Smooth muscle cell (in vitro differentiated cells): ENCODE data around the gene ZNF185. TPM values are rescaled to one million over a fixed set of nuclear protein-coding genes. Genes with fewer than 3 reads are reported as not detected.

ENCODE experiments used
- DNase-seq: peaks from one replicate; lab custom pipeline; 2025; ENCODE audit not compliant: unreplicated experiment; lab: John Stamatoyannopoulos, UW
- H2AFZ ChIP-seq: fragments of 200-600 bp; sonication (generic); 2 replicates; pipeline ENCODE4 v1.6.0; 2016; ENCODE audit warnings: antibody characterized with exemption, low read depth, mild to moderate bottlenecking
- H3F3A ChIP-seq: fragments of 200-600 bp; sonication (generic); 2 replicates; pipeline ENCODE4 v1.6.0; 2017; ENCODE audit warnings: antibody characterized with exemption, low read depth
- H3K27ac ChIP-seq: fragments of 200-600 bp; sonication (generic); 2 replicates; pipeline ENCODE4 v1.5.1; 2016; ENCODE audit warnings: low read depth, mild to moderate bottlenecking
- H3K27me3 ChIP-seq: fragments of 200-600 bp; sonication (generic); 2 replicates; pipeline ENCODE4 v1.6.1; 2016; ENCODE audit warnings: low read depth, mild to moderate bottlenecking
- H3K36me3 ChIP-seq: fragments of 200-600 bp; sonication (generic); 2 replicates; pipeline ENCODE4 v1.5.1; 2016; ENCODE audit warnings: low read depth
- H3K4me1 ChIP-seq: fragments of 200-600 bp; sonication (generic); 2 replicates; pipeline ENCODE4 v1.5.1; 2016; ENCODE audit warnings: low read depth
- H3K4me2 ChIP-seq: fragments of 200-600 bp; sonication (generic); 2 replicates; pipeline ENCODE4 v1.6.0; 2016; ENCODE audit warnings: mild to moderate bottlenecking
- H3K4me3 ChIP-seq: fragments of 200-600 bp; sonication (generic); 2 replicates; pipeline ENCODE4 v1.5.1; 2016; ENCODE audit warnings: mild to moderate bottlenecking
- H3K79me2 ChIP-seq: fragments of 200-600 bp; sonication (generic); 2 replicates; pipeline ENCODE4 v1.6.0; 2016; ENCODE audit warnings: low read depth, mild to moderate bottlenecking
- H3K9ac ChIP-seq: fragments of 200-600 bp; sonication (generic); 2 replicates; pipeline ENCODE4 v1.6.0; 2016; ENCODE audit warnings: low read depth
- H3K9me3 ChIP-seq: fragments of 200-600 bp; sonication (generic); replicated peaks from 2 replicates; pipeline ENCODE4 v1.5.1; 2016; ENCODE audit warnings: low read depth
- H4K20me1 ChIP-seq: fragments of 200-600 bp; sonication (generic); 2 replicates; pipeline ENCODE4 v1.6.0; 2016; ENCODE audit warnings: low read depth
- CTCF ChIP-seq: fragments of 200-600 bp; sonication (generic); IDR thresholded peaks from 2 replicates; pipeline ENCODE4 v1.5.1; 2017; ENCODE audit warnings: borderline replicate concordance, mild to moderate bottlenecking, antibody characterized with exemption; ENCODE audit not compliant: insufficient read depth, poor library complexity, severe bottlenecking
- WGBS: methylation state at CpG from one replicate; pipeline ENCODE4 v1.1.7; 2016; ENCODE audit warnings: low lambda C conversion rate; 5-methylcytosine and 5-hydroxymethylcytosine counted together
- polyA plus RNA-seq: library from polyadenylated mRNA; unstranded; fragments of >200 nt; fragmentation: Nextera tagmentation; extraction: Ambion mirVana; gene quantifications from 2 replicates; pipeline ENCODE4 v1.2.1, GENCODE V29; 2016
- total RNA-seq: library from RNA; depleted of rRNA; stranded (reverse); fragments of >200 nt; gene quantifications from 2 replicates; pipeline ENCODE4 v1.2.3, GENCODE V29; 2014

Gene ZNF185
- total and polyA plus RNA-seq, 2 experiments from 2014 or later: 7.2 to 12.3 TPM

GRCh38 chrX:152945021-152945979, 47.4 kb downstream of the ZNF185 start:
- 89% methylated on average over 11 of the region's 11 CpGs for WGBS
- no peaks in the 10 kb centered on the region for H3K4me1 ChIP-seq
- no peak overlapping the region for H3K4me3 ChIP-seq
- H3K79me2 ChIP-seq: no peaks in the 10 kb centered on the region
- H3F3A ChIP-seq: no peaks in the 10 kb centered on the region
- no peaks in the 10 kb centered on the region for H4K20me1 ChIP-seq
- TF ChIP-seq CTCF: no peak
- DNase-seq: no peak
- no peak overlapping the region for H3K9ac ChIP-seq
- no peak overlapping the region for H2AFZ ChIP-seq
- H3K27ac ChIP-seq: no peak overlapping the region
- H3K9me3 ChIP-seq: no peaks in the 10 kb centered on the region
- H3K4me2 ChIP-seq: no peak overlapping the region
- no peaks in the 10 kb centered on the region for H3K36me3 ChIP-seq
- no peaks in the 10 kb centered on the region for H3K27me3 ChIP-seq

- H3K4me3 ChIP-seq: no peak overlapping the region
- no peak overlapping the region for H3K27ac ChIP-seq
- H3K4me1 ChIP-seq: no peaks in the 10 kb centered on the region
- no peaks in the 10 kb centered on the region for H3K79me2 ChIP-seq
- no peaks in the 10 kb centered on the region for H3K9me3 ChIP-seq
- H3K4me2 ChIP-seq: no peak overlapping the region
- TF ChIP-seq CTCF: no peak
- H4K20me1 ChIP-seq: no peaks in the 10 kb centered on the region
- WGBS: 87% methylated on average over 6 of the region's 6 CpGs
- no peaks in the 10 kb centered on the region for H3F3A ChIP-seq
- H3K36me3 ChIP-seq: no peaks in the 10 kb centered on the region
- no peak for DNase-seq
- no peak overlapping the region for H2AFZ ChIP-seq
- no peaks in the 10 kb centered on the region for H3K27me3 ChIP-seq
- no peak overlapping the region for H3K9ac ChIP-seq
Measured at GRCh38 chrX:152946681-152947080, 48.8 kb downstream of the ZNF185 start.

Other genes starting within 250 kb of the ZNF185 start
- gene MAGEA3, start 199.3 kb upstream of the ZNF185 start, total RNA-seq: not detected in 2 replicates
- not detected in 2 replicates for gene MAGEA3, start 199.3 kb upstream of the ZNF185 start, polyA plus RNA-seq
- not detected in 2 replicates for gene CSAG2, start 188.8 kb upstream of the ZNF185 start, total RNA-seq
- not detected in 2 replicates for gene CSAG2, start 188.8 kb upstream of the ZNF185 start, polyA plus RNA-seq
- not detected in 2 replicates for gene MAGEA2B, start 183.4 kb upstream of the ZNF185 start, total RNA-seq
- gene MAGEA2B, start 183.4 kb upstream of the ZNF185 start, polyA plus RNA-seq: 0.54 TPM in 1 of 2 replicates, not detected in the other
- not detected in 2 replicates for gene CSAG1, start 164.3 kb upstream of the ZNF185 start, total RNA-seq
- not detected in 2 replicates for gene CSAG1, start 164.3 kb upstream of the ZNF185 start, polyA plus RNA-seq
- not detected in 2 replicates for gene MAGEA12, start 164.3 kb upstream of the ZNF185 start, total RNA-seq
- gene MAGEA12, start 164.3 kb upstream of the ZNF185 start, polyA plus RNA-seq: not detected in 2 replicates
- not detected in 2 replicates for gene MAGEA2, start 144.2 kb upstream of the ZNF185 start, total RNA-seq
- not detected in 2 replicates for gene MAGEA2, start 144.2 kb upstream of the ZNF185 start, polyA plus RNA-seq
- gene CSAG3, start 138.8 kb upstream of the ZNF185 start, total RNA-seq: not detected in 2 replicates
- 0.32 TPM in 1 of 2 replicates, not detected in the other for gene CSAG3, start 138.8 kb upstream of the ZNF185 start, polyA plus RNA-seq
- gene MAGEA6, start 128.4 kb upstream of the ZNF185 start, total RNA-seq: not detected in 2 replicates
- gene MAGEA6, start 128.4 kb upstream of the ZNF185 start, polyA plus RNA-seq: not detected in 2 replicates
- gene CETN2, start 67.3 kb upstream of the ZNF185 start, total RNA-seq: 58.3 and 62.1 TPM in 2 replicates
- 42.9 and 60.7 TPM in 2 replicates for gene CETN2, start 67.3 kb upstream of the ZNF185 start, polyA plus RNA-seq
- 20.5 and 20.9 TPM in 2 replicates for gene NSDHL, start 67.0 kb upstream of the ZNF185 start, total RNA-seq
- 34.1 and 36.4 TPM in 2 replicates for gene NSDHL, start 67.0 kb upstream of the ZNF185 start, polyA plus RNA-seq
- gene PNMA5, start 96.0 kb downstream of the ZNF185 start, total RNA-seq: not detected in 2 replicates
- not detected in 2 replicates for gene PNMA5, start 96.0 kb downstream of the ZNF185 start, polyA plus RNA-seq
- gene PNMA3, start 158.4 kb downstream of the ZNF185 start, total RNA-seq: 1.1 and 2.8 TPM in 2 replicates
- 3.9 and 6.0 TPM in 2 replicates for gene PNMA3, start 158.4 kb downstream of the ZNF185 start, polyA plus RNA-seq
- gene PNMA6A, start 174.4 kb downstream of the ZNF185 start, total RNA-seq: 1.3 and 3.7 TPM in 2 replicates
- 2.8 and 7.6 TPM in 2 replicates for gene PNMA6A, start 174.4 kb downstream of the ZNF185 start, polyA plus RNA-seq